Measurements from ENCODE around the gene EPHB1.

Gene EPHB1

DNA sequence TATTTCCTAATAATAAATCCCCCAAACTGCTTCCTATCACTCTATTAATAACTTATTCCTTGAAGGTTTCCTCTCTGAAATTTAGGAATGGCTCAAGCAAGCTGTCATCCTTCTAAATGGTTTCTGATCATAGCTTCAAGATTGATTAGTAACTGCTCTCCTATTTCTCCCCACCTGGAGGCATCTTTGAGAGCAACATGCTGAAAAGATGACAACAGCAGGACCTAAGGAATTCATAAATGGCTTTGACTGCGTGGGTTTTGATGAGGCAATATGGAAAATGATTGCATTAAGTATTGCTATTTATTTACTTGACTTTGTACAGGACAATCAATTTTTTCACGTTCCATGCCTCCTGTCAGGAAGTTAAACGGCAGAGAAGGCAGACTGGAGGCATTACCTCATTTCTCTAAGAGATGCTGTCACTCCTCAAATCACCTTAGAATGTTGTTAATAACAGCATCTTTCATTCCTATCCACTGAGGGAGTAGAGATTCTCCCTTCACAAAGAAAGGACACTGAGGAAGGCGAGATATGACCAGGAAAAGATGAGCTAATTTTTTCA lies 256.4 kb downstream of the EPHB1 start:
- ATAC-seq = no peak
- TF ChIP-seq ARNTL (CRISPR knock-in tag; IDR thresholded peaks at IDR 0.05; ENCODE audit: borderline replicate concordance, low read depth) = no peak
- no peak for TF ChIP-seq ESRRG (CRISPR knock-in tag; IDR thresholded peaks at IDR 0.05)

DNA sequence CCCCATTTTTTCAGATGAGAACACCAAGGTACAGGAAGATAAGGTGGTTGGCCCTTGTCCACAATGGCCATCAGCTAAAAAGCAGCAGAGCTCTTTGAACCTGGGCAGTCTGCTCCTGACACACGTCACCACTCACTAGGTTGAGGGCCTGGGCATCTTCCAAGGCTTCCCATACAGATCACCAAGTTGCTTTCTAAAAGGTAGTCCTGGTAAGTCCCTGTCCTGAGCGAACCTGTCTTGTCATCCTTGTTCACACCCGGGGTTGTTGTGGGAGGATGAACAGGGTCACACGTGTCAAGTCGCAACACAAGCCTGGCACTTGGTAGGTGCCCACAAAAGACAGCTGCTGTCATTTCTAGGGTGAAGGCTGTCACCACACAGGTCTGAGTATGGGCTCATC lies 260.4 kb downstream of the EPHB1 start:
- ATAC-seq = no peak
- TF ChIP-seq TSHZ2 (CRISPR knock-in tag; IDR thresholded peaks at IDR 0.05) (no peak), ZNF565 (CRISPR knock-in tag; conservative IDR thresholded peaks at IDR 0.05; ENCODE audit: low read depth) (no peak), ZNF8 (CRISPR knock-in tag; IDR thresholded peaks at IDR 0.05) (no peak), ESRRG (CRISPR knock-in tag; IDR thresholded peaks at IDR 0.05) (no peak)

DNA sequence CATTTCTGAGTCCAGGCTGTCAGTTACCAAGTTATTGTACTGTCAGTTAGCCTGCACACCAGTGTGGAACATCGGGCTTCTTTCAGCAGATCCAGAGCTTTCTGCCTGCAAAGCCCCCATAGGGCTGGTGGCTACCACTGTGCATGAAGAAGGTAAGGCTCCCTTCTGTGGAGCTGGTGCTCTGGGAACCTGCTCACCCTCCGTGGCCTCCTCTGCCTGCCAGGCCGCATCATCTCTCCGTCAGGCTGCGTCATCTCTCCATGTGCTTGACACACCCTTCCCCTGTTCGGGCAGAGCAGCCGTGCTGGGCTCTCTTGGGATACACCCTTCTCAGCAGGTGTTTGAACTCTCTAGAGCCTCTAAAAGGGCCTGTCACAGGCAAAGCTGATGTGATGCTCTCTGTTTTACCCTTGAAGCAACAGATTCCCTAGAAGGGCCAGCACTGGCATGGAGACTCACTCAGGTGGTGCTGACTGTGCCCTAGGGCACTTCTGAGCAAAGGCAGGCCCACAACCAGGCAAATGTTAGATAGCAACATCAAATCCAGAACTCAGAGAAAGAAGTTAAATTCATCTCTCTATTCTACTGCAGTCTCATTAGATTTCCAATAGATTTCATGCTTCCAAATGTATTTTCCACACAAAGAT lies 261.1 kb downstream of the EPHB1 start:
- TF ChIP-seq ZFP3 (CRISPR knock-in tag; IDR thresholded peaks at IDR 0.05) (no peak), TOX (CRISPR knock-in tag; IDR thresholded peaks at IDR 0.05; ENCODE audit: borderline replicate concordance) (no peak), OSR1 (CRISPR knock-in tag; IDR thresholded peaks at IDR 0.05) (no peak)
- ATAC-seq = no peak

GRCh38 chr3:135056733-135057310 lies 261.8 kb downstream of the EPHB1 start:
- TF ChIP-seq, protein P1, sequence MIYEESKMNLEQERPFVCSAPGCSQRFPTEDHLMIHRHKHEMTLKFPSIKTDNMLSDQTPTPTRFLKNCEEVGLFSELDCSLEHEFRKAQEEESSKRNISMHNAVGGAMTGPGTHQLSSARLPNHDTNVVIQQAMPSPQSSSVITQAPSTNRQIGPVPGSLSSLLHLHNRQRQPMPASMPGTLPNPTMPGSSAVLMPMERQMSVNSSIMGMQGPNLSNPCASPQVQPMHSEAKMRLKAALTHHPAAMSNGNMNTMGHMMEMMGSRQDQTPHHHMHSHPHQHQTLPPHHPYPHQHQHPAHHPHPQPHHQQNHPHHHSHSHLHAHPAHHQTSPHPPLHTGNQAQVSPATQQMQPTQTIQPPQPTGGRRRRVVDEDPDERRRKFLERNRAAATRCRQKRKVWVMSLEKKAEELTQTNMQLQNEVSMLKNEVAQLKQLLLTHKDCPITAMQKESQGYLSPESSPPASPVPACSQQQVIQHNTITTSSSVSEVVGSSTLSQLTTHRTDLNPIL (CRISPR knock-in tag; IDR thresholded peaks at IDR 0.05; ENCODE audit: low read depth) = no peak
- TF ChIP-seq POU6F1 (CRISPR knock-in tag; IDR thresholded peaks at IDR 0.05; ENCODE audit: borderline replicate concordance, low read depth) (no peak), ZFP3 (CRISPR knock-in tag; IDR thresholded peaks at IDR 0.05) (no peak), OSR1 (CRISPR knock-in tag; IDR thresholded peaks at IDR 0.05) (no peak), TOX (CRISPR knock-in tag; IDR thresholded peaks at IDR 0.05; ENCODE audit: borderline replicate concordance) (no peak), PPARA (CRISPR knock-in tag; IDR thresholded peaks at IDR 0.05; ENCODE audit: borderline replicate concordance) (no peak), ESRRG (CRISPR knock-in tag; IDR thresholded peaks at IDR 0.05) (no peak), TSHZ2 (CRISPR knock-in tag; IDR thresholded peaks at IDR 0.05) (no peak), ISL1 (CRISPR knock-in tag; IDR thresholded peaks at IDR 0.05) (no peak), RARB (CRISPR knock-in tag; IDR thresholded peaks at IDR 0.05) (no peak), ARNTL (CRISPR knock-in tag; IDR thresholded peaks at IDR 0.05; ENCODE audit: borderline replicate concordance, low read depth) (no peak), ZNF8 (CRISPR knock-in tag; IDR thresholded peaks at IDR 0.05) (no peak), ZNF70 (CRISPR knock-in tag; IDR thresholded peaks at IDR 0.05) (no peak), TCF4 (CRISPR knock-in tag; IDR thresholded peaks at IDR 0.05; ENCODE audit: borderline replicate concordance) (no peak), GLIS3 (CRISPR knock-in tag; IDR thresholded peaks at IDR 0.05) (no peak), CSDC2 (CRISPR knock-in tag; IDR thresholded peaks at IDR 0.05) (no peak), BACH2 (CRISPR knock-in tag; IDR thresholded peaks at IDR 0.05; ENCODE audit: borderline replicate concordance) (no peak), ZFP30 (CRISPR knock-in tag; IDR thresholded peaks at IDR 0.05) (no peak), ZC3H10 (CRISPR knock-in tag; IDR thresholded peaks at IDR 0.05) (no peak)
- no peak for ATAC-seq

Measured in SK-N-SH treated with all-trans-retinoic acid at 6 μM for 48 hours (cell line).